SU-DHL-6 (cell line): Measurements from ENCODE around the gene GSN.

Experiments used
- EZH2phosphoT487 ChIP-seq: fragments of 200-600 bp; sonication (generic), shearing (Covaris generic); conservative IDR thresholded peaks from 2 replicates; pipeline ENCODE4 v1.6.1; 2018; ENCODE audit warnings: mild to moderate bottlenecking, antibody characterized with exemption, low read length, moderate library complexity, mixed read lengths
- TF ChIP-seq, protein P1 (sequence below): fragments of 200-600 bp; sonication (generic); IDR thresholded peaks from one replicate; pipeline ENCODE4 v1.5.1; 2017; ENCODE audit warnings: antibody characterized with exemption, mild to moderate bottlenecking, low read length, moderate library complexity; ENCODE audit not compliant: insufficient read depth, poor library complexity, severe bottlenecking

GRCh38 chr9:121218357-121219027 lies 49.5 kb upstream of the GSN start:
- TF ChIP-seq, protein P1, sequence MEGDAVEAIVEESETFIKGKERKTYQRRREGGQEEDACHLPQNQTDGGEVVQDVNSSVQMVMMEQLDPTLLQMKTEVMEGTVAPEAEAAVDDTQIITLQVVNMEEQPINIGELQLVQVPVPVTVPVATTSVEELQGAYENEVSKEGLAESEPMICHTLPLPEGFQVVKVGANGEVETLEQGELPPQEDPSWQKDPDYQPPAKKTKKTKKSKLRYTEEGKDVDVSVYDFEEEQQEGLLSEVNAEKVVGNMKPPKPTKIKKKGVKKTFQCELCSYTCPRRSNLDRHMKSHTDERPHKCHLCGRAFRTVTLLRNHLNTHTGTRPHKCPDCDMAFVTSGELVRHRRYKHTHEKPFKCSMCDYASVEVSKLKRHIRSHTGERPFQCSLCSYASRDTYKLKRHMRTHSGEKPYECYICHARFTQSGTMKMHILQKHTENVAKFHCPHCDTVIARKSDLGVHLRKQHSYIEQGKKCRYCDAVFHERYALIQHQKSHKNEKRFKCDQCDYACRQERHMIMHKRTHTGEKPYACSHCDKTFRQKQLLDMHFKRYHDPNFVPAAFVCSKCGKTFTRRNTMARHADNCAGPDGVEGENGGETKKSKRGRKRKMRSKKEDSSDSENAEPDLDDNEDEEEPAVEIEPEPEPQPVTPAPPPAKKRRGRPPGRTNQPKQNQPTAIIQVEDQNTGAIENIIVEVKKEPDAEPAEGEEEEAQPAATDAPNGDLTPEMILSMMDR = no peak
- TF ChIP-seq EZH2phosphoT487 = no peak
